Measurements from ENCODE around the gene ZDHHC12. TPM values are rescaled to one million over a fixed set of nuclear protein-coding genes. Genes with fewer than 3 reads are reported as not detected.

The ZDHHC12 gene
- total and polyA plus RNA-seq, 2 of the 13 experiments (the other 11 are each of a cell fraction or from before 2014, with no cell fraction given), result 25.4 to 28.0 TPM

GRCh38 chr9:128702445-128702948 is 21.4 kb downstream of the ZDHHC12 start, which contains the start of gene PKN3 (continued):
- no peak for TF ChIP-seq ZNF652 (CRISPR knock-in tag; IDR thresholded peaks at IDR 0.05; ENCODE audit: borderline replicate concordance, low read depth)
- no peak for TF ChIP-seq ZNF136 (CRISPR knock-in tag; IDR thresholded peaks at IDR 0.05; ENCODE audit: low read depth)
- TF ChIP-seq BCLAF1 (IDR thresholded peaks at IDR 0.05), result no peak
- no peak for TF ChIP-seq MXI1 (IDR thresholded peaks at IDR 0.05; ENCODE audit: borderline replicate concordance, low read depth, low read length)
- no peak for TF ChIP-seq ZNF264 (CRISPR knock-in tag; IDR thresholded peaks at IDR 0.05)
- TF ChIP-seq SMARCC2 (IDR thresholded peaks at IDR 0.05), result no peak
- no peak for TF ChIP-seq NR2F6 (IDR thresholded peaks at IDR 0.05)
- no peak for TF ChIP-seq NR2F6 (CRISPR knock-in tag; IDR thresholded peaks at IDR 0.05)
- peak; percentile 82 for TF ChIP-seq ZNF574 (CRISPR knock-in tag; IDR thresholded peaks at IDR 0.05)
- TF ChIP-seq KIAA2018 (CRISPR knock-in tag; IDR thresholded peaks at IDR 0.05; ENCODE audit: borderline replicate concordance), result no peak
- no peak for TF ChIP-seq ZNF614 (CRISPR knock-in tag; IDR thresholded peaks at IDR 0.05; ENCODE audit: borderline replicate concordance)
- no peak for TF ChIP-seq ZNF644 (CRISPR knock-in tag; IDR thresholded peaks at IDR 0.05; ENCODE audit: low read depth)
- no peak for TF ChIP-seq ZNF431 (CRISPR knock-in tag; IDR thresholded peaks at IDR 0.05; ENCODE audit: borderline replicate concordance, low read depth)
- TF ChIP-seq NFYB (CRISPR knock-in tag; IDR thresholded peaks at IDR 0.05), result no peak
- TF ChIP-seq ZNF496 (CRISPR knock-in tag; IDR thresholded peaks at IDR 0.05; ENCODE audit: insufficient replicate concordance), result no peak
- TF ChIP-seq HIVEP1 (CRISPR knock-in tag; IDR thresholded peaks at IDR 0.05), result no peak
- TF ChIP-seq CHD4 (IDR thresholded peaks at IDR 0.05; ENCODE audit: borderline replicate concordance, low read length), result 0 out of 2 replicates have a peak, but pooled peaks have one; percentile 3
- no peak for TF ChIP-seq KAT8 (CRISPR knock-in tag; IDR thresholded peaks at IDR 0.05)

Data from HepG2 (cell line).